Measurements from ENCODE around the gene DOK7. TPM values are rescaled to one million over a fixed set of nuclear protein-coding genes. Genes with fewer than 3 reads are reported as not detected.

Gene DOK7
- total RNA-seq, 2 experiments from 2014 or later, result not detected

DNA sequence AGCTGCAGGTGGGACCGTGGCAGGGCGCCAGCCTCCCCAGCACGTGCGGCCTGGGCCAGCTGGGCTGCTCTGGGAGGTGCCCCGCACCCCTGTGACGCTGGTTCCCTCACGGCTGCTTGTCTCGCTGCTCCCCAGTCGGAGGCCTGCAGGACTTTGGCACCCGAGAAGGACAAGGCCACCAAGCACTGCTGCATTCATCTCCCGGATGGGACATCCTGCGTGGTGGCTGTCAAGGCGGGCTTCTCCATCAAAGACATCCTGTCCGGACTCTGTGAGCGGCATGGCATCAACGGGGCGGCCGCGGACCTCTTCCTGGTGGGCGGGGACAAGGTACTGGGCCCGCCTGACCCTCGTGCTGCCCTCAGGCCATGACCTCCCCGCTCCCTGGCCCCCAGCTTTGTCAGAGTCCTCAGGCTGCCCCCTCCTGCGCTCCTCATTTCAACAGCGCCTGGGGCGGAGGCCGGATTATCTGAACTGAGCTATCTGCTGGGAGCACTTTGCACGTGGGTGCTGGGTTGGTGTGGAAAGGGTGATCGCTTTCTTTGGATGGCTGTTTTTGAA, 40.8 kb upstream of the DOK7 start:
- ATAC-seq (ENCODE audit: low read depth) (no peak), DNase-seq (no peak)
- Mint-ChIP-seq H3K9me3 (no peaks in the 10 kb centered on the region), H3K27ac (no peak overlapping the region), H3K4me3 (no peak overlapping the region), H3K36me3 (no peaks in the 10 kb centered on the region), H3K4me1 (no peaks in the 10 kb centered on the region), H3K27me3 (no peaks in the 10 kb centered on the region)
- POLR2A ChIA-PET, result no interaction called here

DNA sequence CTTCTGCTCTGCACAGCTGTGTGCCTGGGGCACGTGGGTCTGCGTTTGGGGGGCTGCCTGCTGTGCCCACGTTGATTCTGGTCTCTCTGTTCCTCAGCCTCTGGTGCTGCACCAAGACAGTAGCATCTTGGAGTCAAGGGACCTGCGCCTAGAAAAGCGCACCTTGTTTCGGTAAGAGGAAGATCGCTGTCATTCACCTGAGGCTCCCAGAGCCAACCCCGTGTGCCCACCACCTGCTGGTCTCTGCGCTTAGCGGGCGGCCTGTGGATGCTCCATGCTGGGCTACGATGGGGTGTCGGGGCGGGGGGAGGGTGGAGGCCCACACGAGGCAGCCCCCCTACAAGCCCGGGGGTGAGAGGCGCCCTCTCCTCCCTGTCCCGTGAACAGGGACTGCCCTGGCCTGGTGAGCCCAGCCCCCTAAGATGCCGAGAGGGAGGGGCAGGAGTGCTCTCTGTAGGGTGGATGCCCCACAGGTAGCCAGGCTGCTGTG, 40.3 kb upstream of the DOK7 start:
- H3K27me3 Mint-ChIP-seq, result no peaks in the 10 kb centered on the region
- ATAC-seq (ENCODE audit: low read depth), result no peak

DNA sequence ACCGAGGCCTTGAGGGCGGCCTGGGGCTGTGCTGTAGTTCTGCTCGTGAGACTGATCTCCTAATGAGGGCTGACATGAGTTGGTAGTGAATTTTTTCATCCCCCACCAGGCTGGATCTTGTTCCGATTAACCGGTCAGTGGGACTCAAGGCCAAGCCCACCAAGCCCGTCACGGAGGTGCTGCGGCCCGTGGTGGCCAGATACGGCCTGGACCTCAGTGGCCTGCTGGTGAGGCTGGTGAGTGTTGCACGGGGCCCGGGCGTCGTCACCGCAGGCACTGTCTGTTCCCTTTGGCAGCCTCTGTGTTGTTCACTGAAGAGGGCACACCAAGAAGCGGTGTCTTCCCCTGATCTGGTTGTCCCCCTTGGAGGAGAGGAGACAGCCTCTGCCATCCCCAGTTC, 39.7 kb upstream of the DOK7 start:
- DNase-seq (no peak), ATAC-seq (ENCODE audit: low read depth) (no peak)
- H3K9me3 Mint-ChIP-seq, result no peaks in the 10 kb centered on the region
- no peaks in the 10 kb centered on the region for H3K27me3 Mint-ChIP-seq
- no peaks in the 10 kb centered on the region for H3K4me1 Mint-ChIP-seq
- H3K36me3 Mint-ChIP-seq, result no peaks in the 10 kb centered on the region
- H3K4me3 Mint-ChIP-seq, result no peak overlapping the region
- POLR2A ChIA-PET, result no interaction called here
- no peak overlapping the region for H3K27ac Mint-ChIP-seq

More for the DNA sequence above, 40.3 kb upstream of the DOK7 start:
- Mint-ChIP-seq H3K9me3 (no peaks in the 10 kb centered on the region), H3K36me3 (no peaks in the 10 kb centered on the region), H3K4me1 (no peaks in the 10 kb centered on the region), H3K27ac (no peak overlapping the region), H3K4me3 (no peak overlapping the region)
- POLR2A ChIA-PET, result no interaction called here
- DNase-seq, result no peak

DNA sequence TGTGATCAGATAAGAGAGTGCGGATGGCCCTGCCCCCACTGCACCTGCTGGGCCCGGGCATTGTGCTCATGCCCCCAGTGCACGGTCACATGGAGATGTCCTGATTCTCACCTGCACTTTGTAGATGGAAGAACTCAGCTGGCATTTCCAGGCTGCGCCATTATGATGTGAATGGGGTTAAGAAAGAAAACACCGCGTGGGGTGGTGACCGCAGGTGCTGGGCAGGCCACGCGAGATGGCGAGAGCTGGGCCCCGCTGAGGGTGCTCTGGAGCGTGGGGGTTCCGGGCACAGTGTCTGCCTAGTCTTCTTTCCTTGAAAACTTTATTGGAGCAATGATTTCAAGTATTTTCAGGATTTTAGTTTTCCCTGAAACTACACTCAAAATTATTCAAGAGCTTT, 39.2 kb upstream of the DOK7 start:
- no peak for ATAC-seq (ENCODE audit: low read depth)
- Mint-ChIP-seq H3K4me1 (no peaks in the 10 kb centered on the region), H3K9me3 (no peaks in the 10 kb centered on the region)

DNA sequence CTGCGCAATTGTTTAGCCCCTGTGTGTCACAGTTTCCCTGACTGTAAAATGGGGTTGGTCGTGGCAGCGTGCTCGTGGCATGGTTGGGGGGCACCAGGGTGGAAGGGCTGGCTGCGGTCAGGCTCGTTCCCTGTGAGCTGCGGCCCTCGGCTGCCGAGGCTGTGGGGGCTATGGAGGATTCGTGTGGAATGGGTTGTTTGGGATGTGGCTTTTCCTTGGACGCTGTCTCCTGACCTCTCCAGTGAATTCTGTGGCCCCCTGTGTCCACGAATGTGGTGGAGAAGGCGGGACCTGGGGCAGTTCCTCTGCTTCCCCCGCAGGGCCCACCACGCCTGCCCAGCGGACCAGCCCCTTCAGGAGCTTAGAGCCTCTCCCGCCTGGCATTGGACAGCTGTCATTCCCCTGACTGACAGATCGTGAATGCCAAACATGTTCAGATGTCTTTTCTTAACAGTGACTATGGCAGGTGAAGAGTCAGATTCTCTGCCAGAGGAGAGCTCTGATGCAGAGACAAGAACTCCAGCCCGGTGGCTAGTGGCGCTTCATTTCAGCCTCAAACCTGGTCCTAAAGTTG, 38.5 kb upstream of the DOK7 start:
- no peaks in the 10 kb centered on the region for H3K27me3 Mint-ChIP-seq
- no peak for ATAC-seq (ENCODE audit: low read depth)
- H3K27ac Mint-ChIP-seq, result no peak overlapping the region
- H3K9me3 Mint-ChIP-seq, result no peaks in the 10 kb centered on the region
- no peaks in the 10 kb centered on the region for H3K36me3 Mint-ChIP-seq
- POLR2A ChIA-PET, result no interaction called here
- no peak for DNase-seq
- no peak overlapping the region for H3K4me3 Mint-ChIP-seq
- H3K4me1 Mint-ChIP-seq, result no peaks in the 10 kb centered on the region

More for the DNA sequence above, 39.2 kb upstream of the DOK7 start:
- DNase-seq, result no peak
- POLR2A ChIA-PET, result no interaction called here
- no peak overlapping the region for H3K27ac Mint-ChIP-seq
- no peaks in the 10 kb centered on the region for H3K36me3 Mint-ChIP-seq
- H3K4me3 Mint-ChIP-seq, result no peak overlapping the region
- H3K27me3 Mint-ChIP-seq, result no peaks in the 10 kb centered on the region

DNA sequence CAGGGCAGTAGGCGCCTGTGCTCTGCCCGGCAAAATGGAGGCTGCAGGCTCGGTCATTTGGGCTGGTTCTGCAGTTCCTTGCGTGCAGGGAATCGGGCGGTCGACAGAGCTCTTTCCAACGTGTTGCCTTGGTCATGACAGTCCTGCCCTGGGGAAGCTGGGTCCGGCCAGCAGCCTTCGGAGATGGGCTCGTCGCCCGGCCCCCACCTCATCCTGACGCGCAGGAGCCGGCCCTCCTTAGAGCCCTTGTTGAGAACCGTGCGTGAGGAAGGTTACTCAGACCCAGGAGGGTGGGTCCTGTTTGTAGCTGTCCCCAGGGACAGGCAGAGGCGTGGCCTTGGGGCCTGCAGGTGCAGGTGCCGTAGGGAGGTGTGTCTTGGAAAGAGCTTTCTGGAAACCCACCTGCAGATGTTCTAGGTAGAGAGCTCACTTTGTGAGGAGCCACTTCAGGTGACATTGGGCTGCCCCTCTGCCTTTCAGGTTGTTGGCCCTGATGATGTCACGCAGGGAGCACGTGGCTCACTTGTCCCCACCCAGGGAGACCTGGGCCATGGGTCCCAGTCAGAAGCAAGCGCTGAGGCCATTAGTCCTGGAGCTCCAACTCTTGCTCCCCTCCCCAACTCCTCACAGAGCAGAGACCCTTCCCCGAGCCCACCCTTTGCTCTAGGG, 36.5 kb upstream of the DOK7 start:
- DNase-seq (no peak), ATAC-seq (ENCODE audit: low read depth) (no peak)
- Mint-ChIP-seq H3K36me3 (no peaks in the 10 kb centered on the region), H3K4me3 (no peak overlapping the region), H3K27ac (no peak overlapping the region), H3K27me3 (no peaks in the 10 kb centered on the region), H3K4me1 (no peaks in the 10 kb centered on the region), H3K9me3 (no peaks in the 10 kb centered on the region)
- POLR2A ChIA-PET, result no interaction called here

DNA sequence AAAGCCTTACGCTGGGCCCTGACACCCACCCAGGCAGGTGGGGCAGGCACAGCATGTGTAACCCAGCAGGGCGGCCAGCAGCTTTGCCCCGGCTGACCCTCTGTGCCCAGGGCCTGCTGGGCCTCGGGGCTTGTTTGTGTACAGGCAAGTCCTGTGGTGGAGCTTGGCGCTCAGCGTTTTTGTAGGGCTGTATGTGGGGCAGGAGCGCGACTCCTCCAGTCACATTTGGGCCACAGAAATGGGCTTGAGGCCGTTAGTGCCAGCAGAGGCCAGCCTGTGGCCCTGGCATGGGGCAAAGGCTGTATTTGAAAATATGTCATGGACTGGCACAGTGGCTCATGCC, 36.0 kb upstream of the DOK7 start:
- POLR2A ChIA-PET, result no interaction called here
- Mint-ChIP-seq H3K27me3 (no peaks in the 10 kb centered on the region), H3K4me3 (no peak overlapping the region), H3K9me3 (no peaks in the 10 kb centered on the region), H3K27ac (no peak overlapping the region), H3K36me3 (no peaks in the 10 kb centered on the region), H3K4me1 (no peaks in the 10 kb centered on the region)
- no peak for DNase-seq
- no peak for ATAC-seq (ENCODE audit: low read depth)

DNA sequence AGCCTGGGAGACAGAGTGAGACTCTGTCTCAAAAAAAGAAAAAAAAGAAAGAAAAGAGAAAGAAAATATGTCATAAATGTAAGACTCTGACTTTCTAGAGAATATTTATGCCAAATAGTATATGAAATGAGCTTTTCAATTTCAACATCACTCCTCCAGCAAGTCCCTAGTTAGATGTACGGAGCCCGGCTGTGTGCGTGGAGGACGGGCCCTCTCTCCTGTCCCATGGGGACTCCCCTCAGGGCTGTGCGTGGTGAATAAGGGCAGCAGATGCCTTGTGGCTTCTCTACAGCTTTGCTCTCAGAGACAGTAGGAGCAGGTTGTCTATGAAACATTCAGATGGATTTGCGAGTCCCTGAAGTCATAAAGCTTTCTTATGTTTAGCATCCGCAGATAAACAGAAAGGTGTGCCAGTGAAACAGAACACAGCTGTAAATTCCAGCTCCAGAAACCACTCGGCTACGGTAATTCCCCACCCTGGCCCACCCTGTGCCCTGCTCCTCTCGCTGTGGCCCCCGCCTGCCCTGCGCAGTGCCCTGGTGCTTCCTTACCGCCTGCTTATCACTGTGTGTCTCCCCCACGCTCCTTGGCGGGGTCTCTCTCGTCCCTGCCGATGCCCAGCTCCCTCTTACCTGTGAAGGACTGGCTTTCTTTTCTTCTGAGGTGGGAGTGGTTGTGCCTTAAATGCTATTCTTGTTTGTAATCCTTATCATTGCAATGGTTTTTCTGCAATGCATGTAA, 35.2 kb upstream of the DOK7 start:
- Mint-ChIP-seq H3K36me3 (no peaks in the 10 kb centered on the region), H3K27ac (no peak overlapping the region), H3K4me1 (no peaks in the 10 kb centered on the region), H3K27me3 (no peaks in the 10 kb centered on the region), H3K4me3 (no peak overlapping the region), H3K9me3 (no peaks in the 10 kb centered on the region)
- POLR2A ChIA-PET, result interaction anchor here (0.9 kb wide), 1 partner anchor 9 kb away, joined by 3 read pairs; no protein-coding TSS in a partner anchor
- no peak for DNase-seq
- ATAC-seq (ENCODE audit: low read depth), result no peak

DNA sequence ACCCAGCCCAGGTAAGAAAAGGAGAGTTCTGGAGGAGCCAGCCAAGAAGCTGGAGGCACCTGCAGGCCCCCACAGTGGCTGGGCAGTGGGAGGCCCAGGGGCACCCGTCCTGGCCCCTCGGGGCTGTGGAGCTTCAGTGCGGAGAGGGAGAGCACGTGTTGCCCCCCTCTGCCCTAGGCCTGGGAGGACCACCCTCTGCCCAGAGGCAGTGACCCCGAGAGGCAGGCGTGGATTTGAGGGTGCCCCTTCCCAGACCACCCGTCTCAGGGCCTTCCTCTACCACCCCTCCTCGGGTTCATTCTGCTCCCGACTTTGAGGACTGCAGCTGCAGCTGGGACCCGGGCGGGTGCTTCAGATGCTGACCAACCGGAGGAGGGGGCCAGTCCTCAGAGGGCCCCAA, 33.5 kb upstream of the DOK7 start:
- Mint-ChIP-seq H3K36me3 (no peaks in the 10 kb centered on the region), H3K4me1 (no peaks in the 10 kb centered on the region), H3K27me3 (no peaks in the 10 kb centered on the region), H3K27ac (no peak overlapping the region), H3K9me3 (no peaks in the 10 kb centered on the region), H3K4me3 (no peak overlapping the region)
- no peak for DNase-seq
- POLR2A ChIA-PET, result interaction anchor here (0.5 kb wide), 1 partner anchor 11 kb away, joined by 4 read pairs; no protein-coding TSS in a partner anchor
- no peak for ATAC-seq (ENCODE audit: low read depth)

DNA sequence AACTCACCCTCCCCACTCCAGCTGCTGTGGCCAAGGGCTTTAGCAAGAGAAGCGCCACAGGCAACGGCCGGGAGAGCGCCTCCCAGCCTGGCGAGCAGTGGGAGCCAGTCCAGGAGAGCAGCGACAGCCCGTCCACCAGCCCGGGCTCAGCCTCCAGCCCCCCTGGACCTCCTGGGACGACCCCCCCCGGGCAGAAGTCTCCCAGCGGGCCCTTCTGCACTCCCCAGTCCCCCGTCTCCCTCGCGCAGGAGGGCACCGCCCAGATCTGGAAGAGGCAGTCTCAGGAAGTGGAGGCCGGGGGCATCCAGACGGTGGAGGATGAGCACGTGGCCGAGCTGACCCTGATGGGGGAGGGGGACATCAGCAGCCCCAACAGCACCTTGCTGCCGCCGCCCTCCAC, 32.6 kb upstream of the DOK7 start:
- no peak overlapping the region for H3K4me3 Mint-ChIP-seq

DNA sequence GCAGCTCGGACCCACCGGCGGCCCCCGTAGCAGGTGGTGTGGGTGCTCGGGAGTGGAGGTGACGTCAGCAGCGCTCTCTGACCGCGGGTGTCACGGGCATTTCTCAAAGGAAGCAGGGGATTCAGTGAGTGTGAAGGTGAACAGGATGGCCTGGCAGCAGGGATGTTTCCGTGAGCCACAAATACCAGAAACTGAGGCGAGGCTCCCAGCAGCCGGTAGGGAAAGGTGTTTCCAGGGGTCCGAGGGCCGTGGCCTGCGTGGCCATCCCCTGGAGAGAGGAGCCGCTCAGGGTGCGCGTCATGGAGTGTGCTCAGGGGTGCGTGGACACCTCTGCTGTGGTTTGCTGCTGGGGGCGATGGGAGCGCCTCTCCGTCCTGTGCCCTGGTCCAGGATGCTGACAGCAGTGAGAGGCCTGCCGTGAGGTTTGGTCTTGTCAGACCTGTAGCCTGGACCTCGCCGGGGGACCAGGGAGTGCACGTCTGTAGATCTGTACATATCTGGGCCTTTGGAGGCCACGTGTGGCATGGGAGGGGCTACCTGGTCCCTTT, 31.6 kb upstream of the DOK7 start:
- ATAC-seq (ENCODE audit: low read depth) (no peak), DNase-seq (no peak)
- H3K9me3 Mint-ChIP-seq, result no peaks in the 10 kb centered on the region
- H3K4me3 Mint-ChIP-seq, result no peak overlapping the region
- POLR2A ChIA-PET, result no interaction called here
- no peak overlapping the region for H3K27ac Mint-ChIP-seq
- no peaks in the 10 kb centered on the region for H3K4me1 Mint-ChIP-seq
- no peaks in the 10 kb centered on the region for H3K36me3 Mint-ChIP-seq
- no peaks in the 10 kb centered on the region for H3K27me3 Mint-ChIP-seq

More for the DNA sequence above, 32.6 kb upstream of the DOK7 start:
- POLR2A ChIA-PET, result no interaction called here
- H3K27ac Mint-ChIP-seq, result no peak overlapping the region
- no peaks in the 10 kb centered on the region for H3K4me1 Mint-ChIP-seq
- no peaks in the 10 kb centered on the region for H3K27me3 Mint-ChIP-seq
- no peaks in the 10 kb centered on the region for H3K36me3 Mint-ChIP-seq
- no peak for DNase-seq
- H3K9me3 Mint-ChIP-seq, result no peaks in the 10 kb centered on the region
- no peak for ATAC-seq (ENCODE audit: low read depth)

DNA sequence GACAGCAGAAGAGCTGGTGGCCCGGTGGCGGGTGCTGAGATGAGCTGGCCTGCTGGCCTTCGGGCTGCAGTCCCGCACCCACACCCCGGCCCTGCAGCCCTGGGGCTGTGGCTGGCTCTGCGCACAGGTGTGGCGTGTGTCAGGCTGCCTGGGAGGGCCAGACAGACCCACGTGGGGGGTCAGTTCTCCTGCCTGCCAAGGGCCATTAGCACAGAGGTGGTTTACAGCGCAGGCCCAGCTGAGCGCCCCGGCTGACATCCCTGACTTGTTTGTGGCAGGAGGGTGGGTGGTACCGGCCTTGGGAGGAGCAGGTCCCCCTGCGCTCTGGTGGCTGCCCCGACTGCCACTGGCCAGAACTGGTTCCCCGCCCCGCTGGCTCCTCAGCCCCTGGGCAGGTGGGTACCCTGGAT, 30.7 kb upstream of the DOK7 start:
- POLR2A ChIA-PET, result no interaction called here
- H3K4me1 Mint-ChIP-seq, result no peaks in the 10 kb centered on the region
- H3K36me3 Mint-ChIP-seq, result no peaks in the 10 kb centered on the region
- H3K27me3 Mint-ChIP-seq, result no peaks in the 10 kb centered on the region
- DNase-seq (no peak), ATAC-seq (ENCODE audit: low read depth) (no peak)
- H3K4me3 Mint-ChIP-seq, result no peak overlapping the region
- H3K9me3 Mint-ChIP-seq, result no peaks in the 10 kb centered on the region
- no peak overlapping the region for H3K27ac Mint-ChIP-seq

DNA sequence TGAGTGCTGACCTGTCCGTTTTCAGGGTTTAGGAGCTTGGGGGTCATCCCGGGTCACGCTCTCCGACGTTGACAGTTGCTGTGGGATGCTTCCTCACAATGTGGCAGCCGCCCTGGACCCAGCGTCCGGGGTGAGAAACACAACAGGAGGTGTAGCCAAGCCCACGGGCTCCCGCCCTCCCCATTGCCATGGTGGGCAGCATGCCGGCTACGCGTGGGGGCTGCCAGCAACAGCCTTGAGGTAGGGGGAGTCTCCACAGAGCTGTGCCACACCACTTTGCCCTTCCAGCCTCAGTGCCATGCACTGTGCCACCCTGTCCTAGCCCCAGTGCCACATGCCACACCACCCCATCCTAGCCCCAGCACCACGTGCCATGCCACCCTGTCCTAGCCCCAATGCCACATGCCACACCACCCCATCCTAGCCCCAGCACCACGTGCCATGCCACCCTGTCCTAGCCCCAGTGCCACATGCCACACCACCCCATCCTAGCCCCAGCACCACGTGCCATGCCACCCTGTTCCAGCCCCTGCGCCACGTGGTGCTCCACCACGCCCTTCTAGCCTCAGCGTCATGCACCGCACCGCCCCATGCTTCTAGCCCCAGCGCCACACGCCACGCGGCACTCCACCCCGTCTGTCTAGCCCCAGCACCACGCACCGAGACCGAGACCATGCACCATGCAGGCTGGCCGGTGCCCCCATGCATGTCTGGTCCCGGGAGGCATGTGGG, 29.8 kb upstream of the DOK7 start:
- POLR2A ChIA-PET, result no interaction called here
- no peaks in the 10 kb centered on the region for H3K36me3 Mint-ChIP-seq
- no peaks in the 10 kb centered on the region for H3K27me3 Mint-ChIP-seq
- H3K4me3 Mint-ChIP-seq, result no peak overlapping the region
- H3K4me1 Mint-ChIP-seq, result no peaks in the 10 kb centered on the region
- no peak for DNase-seq
- H3K27ac Mint-ChIP-seq, result no peak overlapping the region
- H3K9me3 Mint-ChIP-seq, result no peaks in the 10 kb centered on the region
- ATAC-seq (ENCODE audit: low read depth), result no peak
